OCI-LY1 (cell line): Measurements from ENCODE around the gene FLRT3.

Experiments
- H2AFZ ChIP-seq: fragments of 200-600 bp; sonication (generic), shearing (Covaris generic); 2 replicates; pipeline ENCODE4 v1.6.0; 2014; ENCODE audit warnings: antibody characterized with exemption, mild to moderate bottlenecking, low read length
- H3F3A ChIP-seq: fragments of 200-600 bp; sonication (generic), shearing (Covaris generic); 2 replicates; pipeline ENCODE4 v1.6.0; 2014; ENCODE audit warnings: mild to moderate bottlenecking, antibody characterized with exemption, low read length, moderate library complexity; ENCODE audit not compliant: insufficient read depth
- H3K27ac ChIP-seq: fragments of 200-600 bp; sonication (generic); 2 replicates; pipeline ENCODE4 v1.5.1; 2014; ENCODE audit warnings: low read length, mixed run types, mild to moderate bottlenecking, low read depth; ENCODE audit not compliant: poor library complexity, severe bottlenecking
- H3K27me3 ChIP-seq: fragments of 200-600 bp; sonication (generic); 2 replicates; pipeline ENCODE4 v1.6.0; 2014; ENCODE audit warnings: antibody characterized with exemption, mild to moderate bottlenecking, low read length, moderate library complexity; ENCODE audit not compliant: insufficient read depth
- H3K36me3 ChIP-seq: fragments of 200-600 bp; sonication (generic); 2 replicates; pipeline ENCODE4 v1.6.1; 2014; ENCODE audit warnings: mild to moderate bottlenecking, antibody characterized with exemption, low read length, moderate library complexity, mixed read lengths; ENCODE audit not compliant: insufficient read depth
- H3K4me1 ChIP-seq: fragments of 200-600 bp; sonication (generic); 2 replicates; pipeline ENCODE4 v1.5.1; 2014; ENCODE audit warnings: mild to moderate bottlenecking, low read length, moderate library complexity; ENCODE audit not compliant: insufficient read depth, severe bottlenecking
- H3K4me2 ChIP-seq: fragments of 200-600 bp; sonication (generic), shearing (Covaris generic); 2 replicates; pipeline ENCODE4 v1.6.1; 2014; ENCODE audit warnings: low read length
- H3K4me3 ChIP-seq: fragments of 200-600 bp; sonication (generic); 2 replicates; pipeline ENCODE4 v1.5.1; 2014; ENCODE audit warnings: low read length, low read depth, mild to moderate bottlenecking, mixed read lengths; ENCODE audit not compliant: poor library complexity, severe bottlenecking
- H3K79me2 ChIP-seq: fragments of 200-600 bp; shearing (Covaris generic); 2 replicates; pipeline ENCODE4 v1.6.1; 2016; ENCODE audit warnings: mixed run types, low read length, mixed read lengths; ENCODE audit not compliant: insufficient read depth
- H3K9ac ChIP-seq: fragments of 200-600 bp; sonication (generic), shearing (Covaris generic); 2 replicates; pipeline ENCODE4 v1.6.1; 2014; ENCODE audit warnings: mild to moderate bottlenecking, low read length, mixed read lengths
- H3K9me2 ChIP-seq: fragments of 200-600 bp; sonication (generic), shearing (Covaris generic); 2 replicates; pipeline ENCODE4 v1.6.1; 2014; ENCODE audit warnings: low read depth, mild to moderate bottlenecking, low read length, mixed read lengths
- H3K9me3 ChIP-seq: fragments of 200-600 bp; shearing (Covaris generic); 2 replicates; pipeline ENCODE4 v1.6.1; 2014; ENCODE audit warnings: low read length, mixed read lengths
- H4K20me1 ChIP-seq: fragments of 200-600 bp; sonication (generic), shearing (Covaris generic); 2 replicates; pipeline ENCODE4 v1.6.0; 2016; ENCODE audit warnings: mild to moderate bottlenecking, low read length; ENCODE audit not compliant: insufficient read depth
- CTCF ChIP-seq: fragments of 200-600 bp; sonication (generic), shearing (Covaris generic); IDR thresholded peaks from 2 replicates; pipeline ENCODE4 v1.5.1; 2017; ENCODE audit warnings: mild to moderate bottlenecking, antibody characterized with exemption, low read length, moderate library complexity, mixed read lengths
- EZH2 ChIP-seq: fragments of 200-600 bp; sonication (generic), shearing (Covaris generic); IDR thresholded peaks from 2 replicates; pipeline ENCODE4 v1.8.0; 2017; ENCODE audit warnings: borderline replicate concordance, mixed run types, mild to moderate bottlenecking, antibody characterized with exemption, low read length, moderate library complexity, mixed read lengths

The FLRT3 gene

GRCh38 chr20:14310977-14311627 lies 26.3 kb downstream of the FLRT3 start:
- no peaks in the 10 kb centered on the region for H3K9me2 ChIP-seq
- H3K4me3 ChIP-seq: no peak overlapping the region
- TF ChIP-seq CTCF: no peak
- no peak for TF ChIP-seq EZH2
- H3K9me3 ChIP-seq: no peaks in the 10 kb centered on the region
- H3K79me2 ChIP-seq: no peaks in the 10 kb centered on the region
- no peak overlapping the region for H3K9ac ChIP-seq
- no peak overlapping the region for H2AFZ ChIP-seq
- H3K4me1 ChIP-seq: no peaks in the 10 kb centered on the region
- no peaks in the 10 kb centered on the region for H3K27me3 ChIP-seq
- no peaks in the 10 kb centered on the region for H3F3A ChIP-seq
- no peak overlapping the region for H3K27ac ChIP-seq
- no peaks in the 10 kb centered on the region for H3K36me3 ChIP-seq
- H3K4me2 ChIP-seq: no peak overlapping the region
- H4K20me1 ChIP-seq: no peaks in the 10 kb centered on the region

- H3K36me3 ChIP-seq: no peaks in the 10 kb centered on the region
These were observed 29.5 kb downstream of the FLRT3 start for GRCh38 chr20:14307956-14308355.

GRCh38 chr20:14304472-14304871 lies 32.9 kb downstream of the FLRT3 start:
- H3K79me2 ChIP-seq: no peaks in the 10 kb centered on the region
- H3K4me1 ChIP-seq: no peaks in the 10 kb centered on the region
- H4K20me1 ChIP-seq: no peaks in the 10 kb centered on the region
- no peak overlapping the region for H3K4me2 ChIP-seq
- no peak overlapping the region for H3K9ac ChIP-seq
- TF ChIP-seq CTCF: no peak
- TF ChIP-seq EZH2: no peak
- no peaks in the 10 kb centered on the region for H3F3A ChIP-seq
- no peak overlapping the region for H2AFZ ChIP-seq
- no peaks in the 10 kb centered on the region for H3K27me3 ChIP-seq
- no peaks in the 10 kb centered on the region for H3K36me3 ChIP-seq
- H3K9me2 ChIP-seq: no peaks in the 10 kb centered on the region
- no peaks in the 10 kb centered on the region for H3K9me3 ChIP-seq
- H3K27ac ChIP-seq: no peak overlapping the region
- H3K4me3 ChIP-seq: no peak overlapping the region

More at GRCh38 chr20:14307956-14308355, 29.5 kb downstream of the FLRT3 start:
- Histone ChIP-seq H3K4me3 (no peak overlapping the region), H3K9me2 (no peaks in the 10 kb centered on the region), H3F3A (no peaks in the 10 kb centered on the region), H3K27me3 (no peaks in the 10 kb centered on the region), H3K27ac (no peak overlapping the region), H3K4me2 (no peak overlapping the region), H3K9me3 (no peaks in the 10 kb centered on the region), H4K20me1 (no peaks in the 10 kb centered on the region), H2AFZ (no peak overlapping the region), H3K9ac (no peak overlapping the region), H3K79me2 (no peaks in the 10 kb centered on the region), H3K4me1 (no peaks in the 10 kb centered on the region)
- no peak for TF ChIP-seq EZH2
- TF ChIP-seq CTCF: no peak
